Uterus (tissue), 4 donors: Measurements from ENCODE around the gene CEP104. TPM values are rescaled to one million over a fixed set of nuclear protein-coding genes. Genes with fewer than 3 reads are reported as not detected.

Source experiments
- DNase-seq, 2 donors: peaks; one replicate each; pipeline ENCODE4 v3.0.0-alpha.2; 2019 to 2020
- H3K27ac ChIP-seq, 2 donors: fragments of 200-600 bp; sonication (generic); 1 replicate in 1 of 2; 2 replicates in 1 of 2; pipeline ENCODE4 v1.5.1; 2016 to 2018
- H3K27me3 ChIP-seq, 2 donors: fragments of 200-600 bp; sonication (generic); one replicate each; pipeline ENCODE4 v1.5.1; 2018 to 2019; ENCODE audit warnings: control low read depth in 1 of 2
- H3K36me3 ChIP-seq, 2 donors: fragments of 200-600 bp; sonication (generic); one replicate each; pipeline ENCODE4 v1.5.1; 2019; ENCODE audit warnings: control low read depth in 1 of 2
- H3K4me1 ChIP-seq, 2 donors: fragments of 200-600 bp; sonication (generic); one replicate each; pipeline ENCODE4 v1.5.1; 2018 to 2019; ENCODE audit warnings: control low read depth in 1 of 2
- H3K4me3 ChIP-seq, 2 donors: fragments of 200-600 bp; sonication (generic); 1 replicate in 1 of 2; 2 replicates in 1 of 2; pipeline ENCODE4 v1.5.1; 2018 to 2019; ENCODE audit warnings: mild to moderate bottlenecking in 1 of 2
- H3K9me3 ChIP-seq, 2 donors: fragments of 200-600 bp; sonication (generic); one replicate each; pipeline ENCODE4 v1.5.1; 2019; ENCODE audit warnings: control low read depth in 1 of 2
- POLR2A ChIP-seq, 2 donors: fragments of 450-650 bp; IDR thresholded peaks; one replicate each; pipeline ENCODE4 v1.6.1; 2016; ENCODE audit warnings: antibody characterized with exemption in 2 of 2, mild to moderate bottlenecking in 1 of 2, moderate library complexity in 1 of 2
- intact Hi-C: fragments of 100-400 bp; cut with DNase I; formaldehyde crosslinking; loops from one replicate; pipeline ENCODE4 v1.15.1; 2023; ENCODE audit warnings: low total_unique reads
- total RNA-seq, 4 donors: library from RNA; depleted of rRNA in 3 of 4; stranded (reverse); fragments of >200 nt in 3 of 4; gene quantifications; one replicate each; pipeline versions ENCODE4 v1.1.0 to v1.2.4, GENCODE V29; 2014 to 2023
- TF ChIP-seq, protein P1 (sequence below), 4 experiments: fragments of 200-600 bp in 2 of 4; fragments of 450-650 bp in 2 of 4; sonication (generic) in 2 of 4; IDR thresholded peaks; one replicate each; pipeline ENCODE4 v1.5.1; 2016 to 2019; ENCODE audit warnings: antibody characterized with exemption in 4 of 4, mild to moderate bottlenecking in 2 of 4, moderate library complexity in 1 of 4
- donor health status: DM: yes; HTN: yes; CAD: no.

CEP104 gene
- total RNA-seq = 10 to 100 TPM; 10.5 to 43.2 (median 22.1) TPM

- Histone ChIP-seq H3K4me3 (peak within 1 kb of the TSS; percentile 76 to 81), H3K27me3 (no peaks in the 10 kb centered on the region), H3K36me3 (no peaks in the 10 kb centered on the region), H3K27ac (peak within 1 kb of the TSS; percentile 73 to 87), H3K9me3 (no peaks in the 10 kb centered on the region), H3K4me1 (peaks cover 5 to 6% of the 10 kb centered on the region in 2 donors)
- intact Hi-C loops = no loop called here
- peak; percentile 83 to 87 for DNase-seq
- TF ChIP-seq POLR2A (IDR thresholded peaks at IDR 0.05) = peak; percentile 22 to 77
- TF ChIP-seq, protein P1, sequence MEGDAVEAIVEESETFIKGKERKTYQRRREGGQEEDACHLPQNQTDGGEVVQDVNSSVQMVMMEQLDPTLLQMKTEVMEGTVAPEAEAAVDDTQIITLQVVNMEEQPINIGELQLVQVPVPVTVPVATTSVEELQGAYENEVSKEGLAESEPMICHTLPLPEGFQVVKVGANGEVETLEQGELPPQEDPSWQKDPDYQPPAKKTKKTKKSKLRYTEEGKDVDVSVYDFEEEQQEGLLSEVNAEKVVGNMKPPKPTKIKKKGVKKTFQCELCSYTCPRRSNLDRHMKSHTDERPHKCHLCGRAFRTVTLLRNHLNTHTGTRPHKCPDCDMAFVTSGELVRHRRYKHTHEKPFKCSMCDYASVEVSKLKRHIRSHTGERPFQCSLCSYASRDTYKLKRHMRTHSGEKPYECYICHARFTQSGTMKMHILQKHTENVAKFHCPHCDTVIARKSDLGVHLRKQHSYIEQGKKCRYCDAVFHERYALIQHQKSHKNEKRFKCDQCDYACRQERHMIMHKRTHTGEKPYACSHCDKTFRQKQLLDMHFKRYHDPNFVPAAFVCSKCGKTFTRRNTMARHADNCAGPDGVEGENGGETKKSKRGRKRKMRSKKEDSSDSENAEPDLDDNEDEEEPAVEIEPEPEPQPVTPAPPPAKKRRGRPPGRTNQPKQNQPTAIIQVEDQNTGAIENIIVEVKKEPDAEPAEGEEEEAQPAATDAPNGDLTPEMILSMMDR (IDR thresholded peaks at IDR 0.05) = peak in 2 of 4 experiments; percentile 40 to 42
Observed at GRCh38 chr1:3856923-3857790, at the start of gene CEP104, which contains the start of gene DFFB. Gene CEP104 (minus strand): TSS chr1:3857211. CDS start chr1:3852407, 4,804 bp downstream. Gene DFFB (plus strand): TSS chr1:3857476. CDS start chr1:3857604, 128 bp downstream.

- Histone ChIP-seq H3K4me1 (no peaks in the 10 kb centered on the region), H3K27ac (no peak overlapping the region), H3K4me3 (no peak overlapping the region), H3K9me3 (no peaks in the 10 kb centered on the region), H3K36me3 (no peaks in the 10 kb centered on the region), H3K27me3 (no peaks in the 10 kb centered on the region)
- intact Hi-C loops = no loop called here
- no peak for DNase-seq
- TF ChIP-seq, protein P1 (IDR thresholded peaks at IDR 0.05) = no peak
- no peak for TF ChIP-seq POLR2A (IDR thresholded peaks at IDR 0.05)
Observed at GRCh38 chr1:3906672-3907020, 49.6 kb upstream of the CEP104 start.

GRCh38 chr1:3905953-3906671 lies 49.1 kb upstream of the CEP104 start:
- no peak overlapping the region for H3K27ac ChIP-seq
- H3K4me3 ChIP-seq = no peak overlapping the region
- TF ChIP-seq POLR2A (IDR thresholded peaks at IDR 0.05) = no peak
- TF ChIP-seq, protein P1 (IDR thresholded peaks at IDR 0.05) = no peak
- H3K27me3 ChIP-seq = no peaks in the 10 kb centered on the region
- no peaks in the 10 kb centered on the region for H3K9me3 ChIP-seq
- no peak for DNase-seq
- no peaks in the 10 kb centered on the region for H3K4me1 ChIP-seq
- H3K36me3 ChIP-seq = no peaks in the 10 kb centered on the region
- intact Hi-C loops = no loop called here

GRCh38 chr1:3905266-3905952 lies 48.4 kb upstream of the CEP104 start:
- no peak for DNase-seq

More at GRCh38 chr1:3905266-3905952, 48.4 kb upstream of the CEP104 start:
- H3K27ac ChIP-seq = no peak overlapping the region
- H3K9me3 ChIP-seq = no peaks in the 10 kb centered on the region
- H3K36me3 ChIP-seq = no peaks in the 10 kb centered on the region
- TF ChIP-seq, protein P1 (IDR thresholded peaks at IDR 0.05) = no peak
- no peak for TF ChIP-seq POLR2A (IDR thresholded peaks at IDR 0.05)
- H3K4me3 ChIP-seq = no peak overlapping the region
- intact Hi-C loops = no loop called here
- H3K4me1 ChIP-seq = no peaks in the 10 kb centered on the region
- H3K27me3 ChIP-seq = no peaks in the 10 kb centered on the region
